ENCODE data around the gene NYNRIN. TPM values are rescaled to one million over a fixed set of nuclear protein-coding genes. Genes with fewer than 3 reads are reported as not detected.

Gene NYNRIN
- total RNA-seq, 4 donors from 2014 or later: 17.7 to 37.8 (median 23.5) TPM

DNA sequence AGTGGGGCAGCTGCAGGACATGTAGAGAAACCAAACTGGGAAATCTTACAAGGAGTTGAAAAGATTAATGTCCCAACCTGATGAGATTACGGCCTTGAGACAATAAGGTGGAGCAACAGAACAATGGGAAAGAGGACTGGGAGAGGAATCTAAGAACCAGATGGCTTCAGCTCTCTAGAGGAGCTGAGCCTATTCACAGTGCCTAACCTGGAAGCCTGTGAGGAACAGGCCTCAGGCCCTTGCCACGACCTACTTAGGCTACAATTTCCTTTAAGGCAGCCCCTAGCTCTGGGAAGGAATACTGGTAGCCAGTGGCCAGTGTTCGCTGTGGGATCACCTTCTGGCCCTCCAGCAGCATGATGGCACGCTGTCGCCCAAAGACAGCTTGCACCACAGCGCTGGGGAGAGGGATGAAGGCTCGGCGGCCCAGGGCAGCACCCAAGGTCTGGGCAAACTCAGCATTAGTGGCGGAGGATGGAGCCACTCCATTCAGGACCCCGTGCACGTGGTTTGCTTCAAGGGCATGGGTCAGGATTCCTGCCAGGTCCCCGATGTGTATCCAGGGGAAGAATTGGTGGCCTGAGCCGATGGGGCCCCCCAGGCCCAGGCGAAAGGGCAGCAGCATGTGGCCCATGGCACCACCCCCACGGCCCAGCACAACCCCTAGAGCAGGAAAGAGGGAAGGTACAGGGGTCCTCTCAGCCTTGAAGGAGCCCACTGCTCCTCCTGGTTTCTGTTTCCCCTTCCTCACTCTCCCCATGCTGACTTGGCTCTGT lies 41.2 kb downstream of the NYNRIN start:
- intact Hi-C loops (cut with DNase I; ENCODE audit: low total_unique reads): loop anchor here (2.0 to 5.0 kb wide), 2 partner anchors 205 to 1933 kb away; no protein-coding TSS in a partner anchor
- DNase-seq (ENCODE audit: low spot score in 2 of 2): no peak
- TF ChIP-seq CTCF (IDR thresholded peaks at IDR 0.05): no peak
- TF ChIP-seq POLR2A (IDR thresholded peaks at IDR 0.05): no peak
- H3K4me3 ChIP-seq (ENCODE audit: low read depth, poor library complexity, severe bottlenecking): no peak overlapping the region
- WGBS, 2 donors: 68 to 70% methylated on average over 15 of the region's 15 CpGs

DNA sequence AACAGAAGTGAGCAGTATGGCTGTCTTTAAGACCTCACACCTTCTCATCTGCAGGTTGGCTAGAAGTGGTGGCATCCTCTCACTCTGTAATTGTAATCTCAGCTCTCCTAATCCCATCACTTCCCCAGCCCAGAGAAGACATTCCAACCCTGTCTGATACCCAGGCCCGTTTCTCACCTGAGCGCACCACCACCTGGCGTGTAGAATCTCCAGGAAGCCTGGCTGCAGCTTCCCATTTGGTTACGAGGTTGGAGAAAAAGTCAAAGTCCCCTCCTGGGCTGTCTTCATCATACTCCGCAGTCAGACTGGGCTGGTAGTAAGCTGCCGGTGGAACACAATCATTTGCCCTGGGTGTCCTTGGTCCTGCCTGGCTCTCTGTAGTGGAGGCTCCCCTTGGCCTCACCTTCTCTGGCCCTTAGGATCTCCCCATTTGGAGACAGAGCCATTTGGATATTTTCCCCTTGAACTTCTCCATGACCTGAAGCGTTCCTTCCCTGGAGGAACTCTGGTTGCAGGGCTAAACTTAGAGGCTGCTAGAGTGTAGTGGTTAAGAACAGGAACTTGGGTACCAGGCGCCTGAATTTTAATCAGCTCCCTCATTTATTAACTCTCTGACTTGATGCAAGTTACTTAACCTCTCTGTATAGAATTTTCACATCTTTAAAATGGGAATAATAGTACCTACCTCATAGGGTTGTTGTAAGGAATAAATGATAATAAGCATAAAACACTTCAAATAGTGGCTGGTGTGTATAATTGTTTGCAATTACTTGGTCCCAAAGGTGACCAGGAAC lies 42.0 kb downstream of the NYNRIN start:
- no peak overlapping the region for H3K4me3 ChIP-seq (ENCODE audit: low read depth, poor library complexity, severe bottlenecking)
- WGBS, 2 donors: 76 to 80% methylated on average over 8 of the region's 8 CpGs
- intact Hi-C loops (cut with DNase I; ENCODE audit: low total_unique reads): loop anchor here (2.0 to 5.0 kb wide), 2 partner anchors 206 to 1934 kb away; no protein-coding TSS in a partner anchor
- TF ChIP-seq CTCF (IDR thresholded peaks at IDR 0.05) (no peak), POLR2A (IDR thresholded peaks at IDR 0.05) (no peak)
- no peak for DNase-seq (ENCODE audit: low spot score in 2 of 2)

- TF ChIP-seq POLR2A (IDR thresholded peaks at IDR 0.05) (no peak), CTCF (IDR thresholded peaks at IDR 0.05) (no peak)
- no peak overlapping the region for H3K4me3 ChIP-seq (ENCODE audit: low read depth, poor library complexity, severe bottlenecking)
- no peak for DNase-seq (ENCODE audit: low spot score in 2 of 2)
- intact Hi-C loops (cut with DNase I; ENCODE audit: low total_unique reads): loop anchor here (2.0 to 5.0 kb wide), 2 partner anchors 207 to 1934 kb away; no protein-coding TSS in a partner anchor
- 48 to 51% methylated on average over 5 of the region's 5 CpGs for WGBS, 2 donors
Observed at GRCh38 chr14:24441485-24441884, 42.7 kb downstream of the NYNRIN start.

- 4% methylated on average over 7 to 12 of the region's 12 CpGs for WGBS, 2 donors
- intact Hi-C loops (cut with DNase I; ENCODE audit: low total_unique reads): loop anchor here (2.0 to 5.0 kb wide), 2 partner anchors 207 to 1935 kb away; no protein-coding TSS in a partner anchor
- DNase-seq (ENCODE audit: low spot score in 2 of 2): peak in 1 of 2 donors; percentile 56
- TF ChIP-seq POLR2A (IDR thresholded peaks at IDR 0.05): no peak
- TF ChIP-seq CTCF (IDR thresholded peaks at IDR 0.05): no peak
- H3K4me3 ChIP-seq (ENCODE audit: low read depth, poor library complexity, severe bottlenecking): peak overlapping the region; percentile 40
Observed at GRCh38 chr14:24441904-24442239, 43.1 kb downstream of the NYNRIN start.

DNA sequence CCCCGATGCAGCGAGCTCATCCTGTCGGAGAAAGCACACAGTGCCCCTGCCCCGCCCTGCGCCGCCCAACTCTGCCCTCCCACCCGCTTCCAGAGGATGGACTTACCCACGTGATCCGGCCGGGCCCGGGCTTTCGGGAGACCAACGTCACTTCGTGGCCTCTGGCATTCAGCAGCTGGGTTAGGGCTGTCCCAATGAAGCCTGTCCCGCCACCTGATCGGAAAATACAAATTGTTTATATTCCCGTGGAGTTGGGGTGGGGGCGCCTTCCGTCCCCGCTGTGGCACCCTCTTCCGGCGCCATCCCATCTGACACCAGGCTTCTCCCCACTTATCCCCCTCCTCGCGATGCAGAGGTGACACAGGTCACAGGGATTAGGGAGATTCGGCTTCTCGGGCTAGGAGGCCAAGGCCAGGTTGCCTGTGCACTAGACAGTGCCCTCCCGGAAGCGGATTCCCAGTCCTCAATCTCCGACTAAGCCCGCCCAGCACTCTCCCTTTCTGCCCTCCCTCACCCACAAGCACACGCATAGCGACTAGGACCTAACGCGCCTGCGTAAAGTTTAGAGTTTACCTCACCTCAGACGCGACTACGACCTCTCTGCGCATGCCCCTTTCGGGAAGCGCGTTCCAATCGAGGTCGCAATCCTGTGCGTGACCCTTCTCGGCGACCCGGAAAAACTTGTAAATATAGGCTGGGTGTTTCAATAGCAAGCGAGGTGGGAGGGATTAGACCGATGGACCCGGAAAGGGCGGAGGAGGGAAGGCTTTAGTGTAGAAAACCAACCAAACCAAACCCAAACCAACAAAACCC lies 43.6 kb downstream of the NYNRIN start, which contains the start of gene SDR39U1:
Gene SDR39U1, minus strand, starts transcription at position 537 of the 813 bp plus-strand sequence. Its CDS starts 7 bp downstream, at position 530.
- intact Hi-C loops (cut with DNase I; ENCODE audit: low total_unique reads): loop anchor here (5.0 kb wide), 1 partner anchor 1935 kb away; no protein-coding TSS in a partner anchor
- DNase-seq (ENCODE audit: low spot score in 2 of 2): peak; percentile 99 to 100
- H3K4me3 ChIP-seq (ENCODE audit: low read depth, poor library complexity, severe bottlenecking): peak within 1 kb of the TSS; percentile 40
- peak in 1 of 2 donors; percentile 66 for TF ChIP-seq POLR2A (IDR thresholded peaks at IDR 0.05)
- TF ChIP-seq CTCF (IDR thresholded peaks at IDR 0.05): no peak
- 0% methylated on average over 47 to 51 of the region's 52 CpGs for WGBS, 2 donors

Data from lower leg skin (tissue), 4 donors.